OCI-M2 (cell line): ENCODE results near the gene ARHGDIB.

Source experiments
- DNase-seq: peaks from one replicate; lab custom pipeline; 2025; ENCODE audit not compliant: unreplicated experiment; lab: John Stamatoyannopoulos, UW

Gene ARHGDIB

DNA sequence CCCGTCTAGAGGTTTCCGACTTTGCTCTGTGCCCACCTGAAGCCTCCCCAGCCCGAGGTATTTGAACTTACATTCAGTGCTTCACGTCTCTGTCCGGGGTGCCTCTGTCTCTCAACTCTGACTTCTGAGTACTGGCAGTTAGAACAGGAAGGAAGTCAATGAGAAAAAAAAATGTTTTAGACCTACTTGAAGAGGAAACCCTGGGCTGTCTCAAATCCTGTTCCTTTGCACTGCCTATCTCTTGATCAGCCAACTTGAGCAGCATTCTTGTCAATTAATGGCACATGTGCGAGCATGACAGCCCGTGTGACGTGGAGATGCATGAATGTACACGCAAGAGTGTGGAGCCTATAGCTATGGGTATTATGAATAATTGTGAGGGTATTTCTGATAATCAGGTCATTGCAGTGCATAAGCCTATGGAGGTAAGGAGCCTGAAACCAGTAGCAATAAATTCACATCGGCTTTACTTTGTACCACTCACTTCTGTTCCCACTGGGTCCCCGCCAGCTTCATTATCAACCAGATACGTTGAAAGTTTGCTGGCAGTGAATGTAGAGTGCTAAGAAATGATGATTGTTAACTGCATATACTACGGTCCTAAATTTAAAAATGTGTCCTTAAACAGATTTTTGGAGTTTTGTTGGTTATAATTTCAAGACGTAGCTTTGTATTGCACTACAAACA is at the start of gene ARHGDIB:
TSS of gene ARHGDIB (minus strand) at position 136 of the 687 bp plus-strand sequence. CDS start 10,889 bp downstream, outside the sequence.
- DNase-seq, result no peak

DNA sequence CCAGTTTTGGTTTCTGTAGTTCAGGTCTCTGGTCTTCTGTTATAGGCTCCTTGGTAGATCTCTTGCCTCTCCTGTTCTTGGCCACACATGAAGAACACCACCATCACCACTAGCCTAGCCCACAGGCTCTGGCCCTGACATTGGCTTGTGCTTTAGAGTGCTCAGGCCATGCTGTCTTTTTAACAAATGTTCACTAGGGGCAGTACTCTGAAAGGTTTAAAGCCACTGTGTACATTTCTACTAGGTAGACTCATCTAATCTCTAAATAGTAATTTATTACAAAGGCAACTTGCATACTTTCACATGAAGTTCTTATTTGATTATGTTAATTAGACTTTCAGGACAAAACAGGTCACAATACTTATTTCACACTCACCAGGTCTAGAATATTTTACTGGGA is 49.8 kb upstream of the ARHGDIB start:
- no peak for DNase-seq

DNA sequence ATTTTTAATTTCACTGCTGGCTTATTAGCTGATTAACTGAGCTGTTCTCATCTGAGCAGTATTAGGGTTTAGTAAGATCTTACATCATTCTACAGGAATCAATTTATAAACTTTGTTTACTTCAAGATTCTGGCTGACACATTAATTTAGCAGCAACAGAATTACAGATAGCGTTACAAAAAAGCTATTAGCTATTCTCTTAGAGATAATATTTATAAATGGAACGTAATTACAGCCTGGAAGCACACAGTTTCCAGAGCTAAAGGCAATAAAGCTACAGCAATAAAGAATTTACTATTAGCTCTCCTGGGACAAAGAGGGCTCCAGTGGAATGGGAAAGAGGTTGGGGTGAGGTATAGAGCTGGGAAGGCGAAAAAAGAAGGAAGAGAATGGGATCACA is 46.1 kb upstream of the ARHGDIB start:
- DNase-seq, result no peak

DNA sequence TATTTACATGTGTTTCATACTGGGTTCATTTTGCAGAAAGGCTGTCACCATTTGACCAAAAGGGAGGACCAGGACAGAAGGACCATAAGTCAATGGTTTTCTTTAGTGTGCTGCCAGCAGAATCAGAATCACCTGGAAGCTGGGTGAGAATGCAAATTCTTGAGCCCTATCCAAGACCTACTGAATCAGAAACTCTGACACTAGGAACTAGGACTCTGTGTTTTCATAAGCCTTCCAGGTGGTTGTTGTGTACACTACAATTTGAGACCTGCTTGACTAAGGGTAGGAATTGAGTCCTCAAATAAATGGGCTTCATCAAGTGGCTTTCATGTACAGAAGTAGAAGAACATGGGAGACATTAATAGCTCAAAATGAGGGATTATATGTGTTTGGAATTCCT is 43.7 kb upstream of the ARHGDIB start:
- no peak for DNase-seq

DNA sequence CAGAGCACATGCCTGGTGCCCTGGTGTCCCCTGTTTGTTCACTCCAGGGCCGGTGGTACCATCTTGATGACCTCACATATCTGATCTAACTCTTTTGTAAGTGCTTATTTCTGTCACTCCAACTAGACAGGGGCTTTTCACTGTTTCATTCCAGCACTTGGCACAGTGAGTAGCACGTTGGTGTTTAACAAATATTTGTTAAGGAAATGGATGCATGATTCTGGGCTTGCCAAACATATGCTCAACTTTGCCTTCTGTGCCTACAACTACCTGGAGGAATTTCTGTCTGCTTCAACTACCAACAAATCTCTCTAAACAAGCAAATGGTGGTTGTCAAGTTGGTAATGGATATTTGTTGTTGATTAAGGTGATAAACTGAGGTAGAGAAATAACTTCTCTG is 43.0 kb upstream of the ARHGDIB start:
- no peak for DNase-seq

DNA sequence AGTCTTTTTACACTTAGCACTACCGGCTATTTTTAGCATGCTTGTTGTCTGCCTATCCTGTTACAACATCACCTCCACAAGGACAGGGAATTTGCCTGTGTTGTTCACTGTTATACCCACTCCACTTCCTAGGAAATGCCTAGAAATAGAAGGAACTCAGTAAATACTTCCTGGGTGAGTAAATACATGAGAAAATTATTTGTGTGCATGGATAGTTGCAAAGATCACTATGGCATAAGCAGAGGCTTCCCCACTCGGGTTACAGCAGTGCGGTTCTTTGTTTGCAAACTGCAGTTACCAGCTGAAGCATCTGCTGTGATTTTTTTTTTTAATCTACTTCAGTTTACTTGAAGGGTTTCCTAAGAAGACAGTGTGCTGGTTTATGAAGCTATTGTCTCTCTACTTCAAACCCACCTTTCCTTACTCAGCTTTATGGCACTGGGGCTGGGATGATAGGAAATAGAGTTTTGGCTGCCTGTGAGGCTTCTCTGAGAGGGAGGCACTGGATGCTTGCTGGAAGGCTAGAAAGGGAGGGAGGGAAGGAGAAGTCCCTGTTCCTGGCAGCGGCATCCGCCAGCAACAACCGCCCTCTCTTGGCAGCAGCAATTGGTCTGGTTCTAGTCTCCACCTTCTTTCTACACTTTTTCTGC is 40.5 kb upstream of the ARHGDIB start:
- no peak for DNase-seq

DNA sequence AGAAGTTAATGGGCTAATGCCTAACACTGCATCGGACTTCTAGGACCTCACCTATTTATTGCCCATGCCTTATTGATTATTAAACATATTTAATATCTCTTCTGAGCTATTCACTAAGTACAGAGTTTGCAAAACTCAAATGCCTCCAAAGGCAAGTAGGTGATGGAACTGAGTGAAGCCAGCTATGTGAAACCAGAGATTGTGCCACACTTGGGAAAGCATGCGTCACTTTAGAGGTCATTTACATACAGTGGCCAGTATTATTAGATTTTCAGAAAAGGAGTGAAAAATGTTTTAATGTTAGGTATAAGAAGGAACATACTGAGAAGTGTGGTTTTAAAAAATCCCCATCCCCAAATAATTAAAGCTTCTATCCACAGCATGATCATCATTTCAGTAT is 39.2 kb upstream of the ARHGDIB start:
- DNase-seq, result no peak

DNA sequence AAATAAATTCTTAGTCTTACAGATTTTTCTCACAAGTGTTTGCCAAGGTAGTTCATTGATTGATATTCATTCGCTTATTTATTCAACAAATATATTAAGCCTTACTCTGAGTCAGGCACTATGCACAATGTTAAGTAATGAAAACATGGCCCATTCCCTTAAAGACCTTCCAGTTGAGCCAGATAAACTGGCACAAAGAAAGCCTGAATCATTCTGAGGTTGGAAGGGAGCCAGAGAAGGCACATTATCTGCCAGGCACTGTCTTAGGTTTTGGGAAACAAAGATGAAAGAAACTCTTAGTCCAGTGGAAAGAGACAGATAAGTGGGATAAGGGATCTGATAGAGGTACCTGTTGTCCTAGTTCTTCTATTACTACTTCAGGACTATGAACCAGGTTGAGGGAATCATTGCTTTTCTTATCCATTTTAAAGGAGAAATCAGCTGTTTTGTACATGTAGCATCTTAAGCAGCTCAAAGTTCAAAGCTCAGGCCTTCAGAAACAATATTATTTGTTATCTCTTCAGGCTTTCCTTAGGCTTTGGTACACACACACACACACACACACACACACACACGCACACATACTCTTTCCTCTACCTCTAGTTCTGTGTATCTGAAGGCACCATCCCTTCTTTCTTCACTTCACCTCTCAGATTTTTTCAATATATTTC is 38.4 kb upstream of the ARHGDIB start:
- no peak for DNase-seq

DNA sequence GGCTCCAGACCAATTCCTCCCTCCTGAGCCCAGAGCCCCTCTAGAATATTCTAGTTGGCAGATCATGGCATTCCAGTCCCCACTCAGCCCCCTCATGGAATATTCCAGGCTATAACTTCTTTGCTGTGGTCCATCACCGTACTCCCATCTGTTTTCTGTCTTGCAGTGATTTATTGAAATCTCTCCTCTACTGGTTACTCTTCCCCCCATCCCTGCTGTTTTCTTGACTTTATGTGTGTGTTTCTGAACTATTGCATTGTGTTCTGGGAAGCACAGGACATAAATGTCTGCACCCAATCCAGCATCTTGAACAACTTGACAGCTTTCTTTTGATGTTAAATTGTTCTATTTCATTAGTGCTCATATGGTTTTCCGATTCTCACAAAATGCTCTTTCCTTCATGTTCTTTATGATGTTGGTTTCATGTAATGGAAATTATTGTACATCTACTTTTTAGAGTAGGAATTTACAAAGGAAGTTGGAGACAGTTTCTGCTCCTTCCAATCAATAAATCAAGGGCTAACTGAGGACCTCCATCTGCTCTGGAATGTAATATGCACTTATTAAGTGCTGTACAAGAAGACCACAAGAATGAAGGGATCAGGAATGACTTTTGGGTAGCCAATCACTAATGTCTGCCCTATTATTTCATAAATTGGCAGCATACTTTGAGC is 37.8 kb upstream of the ARHGDIB start:
- no peak for DNase-seq

DNA sequence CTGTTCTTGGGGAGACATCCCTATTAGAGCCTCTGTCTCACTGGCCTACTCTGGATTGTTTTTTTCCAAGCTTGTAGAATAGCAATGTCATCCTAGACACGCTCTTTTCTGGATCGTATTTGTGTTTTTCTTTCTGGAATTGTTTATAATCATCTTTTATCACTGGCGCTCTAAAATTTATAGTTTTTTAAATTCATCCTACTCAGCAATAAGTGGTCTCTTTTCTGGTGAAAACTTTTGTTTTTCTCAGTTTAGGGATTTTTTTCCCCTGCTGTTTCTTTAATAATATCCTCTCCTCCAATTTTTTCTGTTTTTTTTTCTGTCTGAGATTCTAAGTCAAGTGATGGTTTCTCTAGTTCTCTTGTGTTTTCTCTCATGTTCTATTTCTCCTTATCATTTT is 36.6 kb upstream of the ARHGDIB start:
- no peak for DNase-seq

DNA sequence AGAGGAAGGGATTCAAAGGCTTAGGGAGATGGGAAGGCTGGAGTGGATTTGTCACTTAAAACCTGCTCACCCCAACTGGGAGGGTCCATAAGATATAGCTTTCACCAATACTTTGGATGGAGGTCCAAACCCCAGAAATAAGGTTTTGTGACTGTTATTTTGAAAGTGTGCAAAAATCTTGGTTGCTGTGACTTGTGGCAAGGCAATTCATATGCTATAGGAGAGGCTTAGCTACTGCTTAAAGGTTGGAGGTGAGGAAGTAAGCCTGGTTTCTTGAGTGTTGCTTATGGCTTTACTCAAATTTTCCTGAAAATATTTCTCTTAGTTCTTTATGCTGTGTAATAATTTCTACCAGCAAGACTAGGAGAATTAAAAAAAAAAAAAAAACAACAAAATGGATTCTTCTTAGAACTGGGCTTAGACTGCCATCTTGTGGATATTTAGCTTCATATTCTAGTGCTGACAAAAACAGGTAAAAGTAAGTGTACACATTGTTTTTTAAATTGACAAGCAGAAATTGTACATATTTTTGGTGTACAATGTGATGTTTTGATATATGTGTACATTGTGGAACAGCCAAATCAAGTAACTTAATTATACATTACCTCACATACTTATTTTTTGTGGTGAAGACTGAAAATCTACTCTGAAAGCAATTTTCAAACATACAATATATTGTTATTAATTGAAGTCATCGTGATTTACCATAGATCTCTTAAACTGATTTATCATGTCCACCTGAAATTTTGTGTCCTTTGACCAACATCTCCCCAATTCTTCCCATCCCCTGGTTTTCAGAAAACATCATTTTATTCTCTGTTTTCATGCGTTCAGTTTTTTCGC is 34.4 kb upstream of the ARHGDIB start:
- no peak for DNase-seq

DNA sequence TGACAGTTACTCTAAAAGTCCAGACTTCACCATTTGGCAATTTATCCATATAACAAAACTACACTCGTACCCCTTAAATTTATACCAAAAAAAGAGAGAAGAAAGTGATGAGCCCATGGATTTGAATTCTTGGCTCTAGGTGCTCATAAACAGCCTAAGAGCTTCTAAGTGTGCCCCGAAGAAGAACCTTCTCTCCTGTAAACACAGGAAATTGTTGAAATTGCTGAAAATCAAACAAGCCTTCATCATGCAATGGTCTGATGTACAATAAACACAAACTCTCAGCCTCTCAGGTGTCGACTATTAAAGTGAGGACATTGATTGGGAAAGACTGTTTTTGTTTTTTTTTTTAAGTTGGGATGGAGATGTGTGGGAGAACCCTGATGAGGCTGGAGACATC is 33.2 kb upstream of the ARHGDIB start:
- DNase-seq, result no peak

DNA sequence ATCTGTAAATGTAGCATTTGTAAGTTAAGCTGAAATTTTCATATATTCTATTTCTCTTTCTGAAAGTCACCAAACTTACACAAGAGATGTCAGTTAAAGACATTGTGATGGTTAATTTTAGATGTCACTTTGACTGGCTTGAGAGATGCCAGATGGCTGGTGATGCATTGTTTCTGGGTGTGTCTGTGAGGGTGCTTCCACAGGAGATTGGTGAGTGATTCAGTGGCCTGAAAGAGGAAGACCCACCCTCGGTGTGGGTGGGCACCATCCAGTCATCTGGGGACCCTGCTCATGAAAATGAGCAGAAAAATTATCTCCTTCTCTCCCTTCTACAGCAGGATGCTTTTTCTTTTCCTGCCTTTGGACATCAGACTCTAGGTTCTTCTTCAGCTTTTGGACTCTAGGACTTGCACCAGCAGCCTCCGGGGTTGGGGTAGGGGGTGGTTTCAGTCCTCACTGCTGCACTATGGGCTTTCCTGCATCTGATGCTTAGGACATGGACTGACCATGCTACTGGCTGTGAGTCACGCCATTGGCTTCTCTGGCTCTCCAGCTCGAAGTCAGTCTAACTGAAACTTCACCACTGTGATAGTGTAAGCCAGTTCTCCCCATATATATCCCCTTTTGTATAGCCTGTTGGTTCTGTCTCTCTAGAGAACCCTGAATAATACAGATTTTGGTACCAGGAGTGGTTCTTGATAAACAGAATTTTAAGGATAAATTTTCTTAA is 32.3 kb upstream of the ARHGDIB start:
- DNase-seq, result no peak

DNA sequence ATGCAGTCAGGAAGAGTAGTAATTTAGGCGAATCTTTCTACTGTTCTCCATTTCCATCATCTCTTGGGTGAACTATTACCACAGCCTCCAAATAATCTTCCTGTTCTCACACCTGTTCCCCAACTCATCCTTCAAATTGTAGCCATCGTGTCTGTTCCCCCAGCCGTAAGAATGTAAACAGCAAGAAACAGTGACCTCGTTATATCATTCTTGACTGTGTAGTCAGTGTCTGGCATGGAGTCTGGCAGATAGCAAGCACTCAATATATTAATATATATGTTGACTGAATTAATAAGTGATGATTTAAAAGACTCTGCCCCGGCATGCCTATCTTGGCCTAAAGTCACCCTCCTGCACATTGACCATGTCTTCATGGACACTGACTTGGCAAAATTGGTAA is 31.7 kb upstream of the ARHGDIB start:
- DNase-seq, result no peak

DNA sequence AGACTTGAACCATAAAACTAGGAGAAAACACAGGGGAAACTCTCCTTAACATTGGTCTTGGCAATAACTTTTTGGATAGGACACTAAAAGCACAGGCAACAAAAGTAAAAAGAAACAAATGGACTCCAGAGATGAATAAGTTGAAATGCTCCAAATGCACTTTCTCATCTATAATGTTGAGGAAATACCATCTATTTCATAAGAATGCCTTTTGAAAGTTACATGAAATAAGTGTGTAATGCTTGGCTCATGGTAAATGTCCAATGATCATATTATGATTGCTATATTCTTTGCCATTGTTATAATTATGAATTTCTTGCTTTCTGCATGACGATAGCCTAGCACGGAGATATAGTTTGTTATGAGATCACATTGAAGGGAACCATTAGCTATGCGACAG is 31.3 kb upstream of the ARHGDIB start:
- DNase-seq, result no peak

DNA sequence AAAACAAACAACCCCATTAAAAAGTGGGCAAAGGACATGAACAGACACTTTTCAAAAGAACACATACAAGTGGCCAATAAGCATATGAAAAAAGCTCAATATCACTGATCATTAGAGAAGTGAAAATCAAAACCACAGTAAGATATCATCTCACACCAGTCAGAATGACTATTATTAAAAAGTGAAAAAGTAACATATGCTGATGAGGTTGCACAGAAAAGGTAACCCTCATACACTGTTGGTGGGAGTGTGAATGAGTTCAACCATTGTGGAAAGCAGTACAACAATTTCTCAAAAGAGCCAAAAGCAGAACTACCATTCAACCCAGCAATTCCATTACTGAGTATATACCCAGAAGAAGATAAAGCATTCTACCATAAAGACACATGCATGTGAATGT is 29.7 kb upstream of the ARHGDIB start:
- DNase-seq, result no peak

DNA sequence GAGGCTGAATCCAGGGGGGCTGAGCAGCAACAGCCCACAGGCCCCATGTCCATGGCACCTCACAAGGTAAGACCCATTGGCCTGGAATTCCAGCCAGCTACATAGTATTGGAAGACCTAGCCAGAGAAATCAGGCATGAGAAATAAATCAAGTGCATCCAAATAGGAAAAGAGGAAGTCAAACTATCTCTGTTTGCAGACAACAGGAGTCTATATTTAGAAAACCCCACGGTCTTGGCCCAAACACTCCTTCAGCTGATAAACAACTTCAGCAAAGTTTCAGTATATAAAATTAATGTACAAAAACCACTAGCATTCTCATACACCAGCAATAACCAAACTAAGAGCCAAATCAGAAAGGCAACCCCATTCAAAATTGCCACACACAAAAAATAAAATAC is 28.4 kb upstream of the ARHGDIB start:
- DNase-seq, result no peak

DNA sequence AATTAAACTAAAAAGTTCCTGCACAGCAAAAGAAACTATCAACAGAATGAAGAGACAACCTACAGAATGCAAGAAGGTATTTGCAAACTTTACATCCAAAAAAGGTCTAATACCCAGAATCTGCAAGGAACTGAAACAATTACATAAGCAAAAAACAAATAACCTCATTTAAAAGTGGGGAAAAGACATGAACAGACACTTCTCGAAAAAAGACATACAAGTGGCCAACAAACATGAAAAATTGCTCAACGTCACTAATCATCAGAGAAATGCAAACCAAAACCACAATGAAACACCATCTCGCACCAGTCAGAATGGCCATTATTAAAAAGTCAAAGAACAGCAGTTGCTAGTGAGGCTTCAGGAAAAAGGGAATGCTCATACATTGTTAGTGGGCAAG is 26.6 kb upstream of the ARHGDIB start:
- DNase-seq, result no peak

DNA sequence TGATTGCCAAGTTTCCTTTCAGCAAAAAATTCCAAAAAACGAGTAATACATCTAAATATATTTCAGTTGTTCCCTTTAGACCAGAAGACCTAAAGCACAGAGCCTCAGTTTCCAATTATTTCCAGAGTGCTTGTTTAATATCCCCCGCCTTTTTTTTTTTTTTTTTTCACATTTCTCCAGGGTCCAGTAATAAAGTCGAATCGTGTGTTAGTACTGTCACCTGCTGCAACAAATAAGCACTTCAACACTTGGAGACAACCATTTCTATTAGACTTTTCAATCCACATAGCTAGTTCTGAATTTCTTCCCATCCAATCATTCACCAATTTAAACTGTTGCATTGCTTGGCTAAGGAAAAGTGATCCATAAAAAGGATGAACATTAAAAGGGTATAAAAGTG is 25.0 kb upstream of the ARHGDIB start:
- no peak for DNase-seq

DNA sequence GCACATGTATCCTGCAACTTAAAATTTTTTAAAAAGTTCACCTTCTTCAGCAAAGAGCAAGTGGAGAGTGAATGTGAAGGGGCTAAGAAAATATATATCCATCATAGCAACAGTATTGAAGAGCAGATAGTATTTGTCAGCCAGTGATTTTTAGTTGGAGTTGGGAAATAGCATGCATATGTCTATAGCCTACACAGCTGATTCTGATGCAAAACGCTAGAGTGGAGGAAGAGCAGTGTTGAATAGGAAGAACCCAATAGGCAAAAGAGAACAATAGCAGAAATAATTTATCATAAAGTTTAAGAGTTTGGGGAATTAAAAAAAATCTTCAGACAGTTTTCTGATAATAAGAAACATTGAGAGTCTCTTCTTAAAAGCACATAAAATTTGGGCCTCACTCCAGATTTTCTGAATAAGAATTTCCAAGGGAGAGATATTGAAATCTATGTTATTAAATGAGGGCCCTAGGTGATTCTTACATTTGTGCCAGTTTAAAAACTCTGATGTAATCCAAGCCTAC is 23.4 kb upstream of the ARHGDIB start:
- no peak for DNase-seq
